ENCODE data around the gene TIMD4.

DNA sequence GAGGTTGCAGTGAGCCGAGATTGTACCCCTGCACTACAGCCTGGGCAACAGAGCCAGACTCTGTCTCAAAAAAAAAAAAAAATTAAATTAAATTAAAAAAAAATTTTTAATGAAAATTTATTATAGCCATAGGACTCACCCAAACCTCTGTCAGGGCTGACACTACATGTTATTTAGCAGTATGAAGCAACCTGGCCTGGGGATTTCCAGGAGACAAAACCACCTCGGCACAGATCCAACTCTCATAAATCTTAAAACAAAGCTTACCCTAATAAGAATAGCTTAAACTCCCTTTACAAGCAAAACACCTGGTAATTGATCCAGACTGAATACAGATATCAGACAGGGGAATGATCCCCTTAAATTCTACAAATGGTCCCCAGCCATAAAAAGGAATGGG, 74.5 kb downstream of the TIMD4 start:
- TF ChIP-seq, protein P1, sequence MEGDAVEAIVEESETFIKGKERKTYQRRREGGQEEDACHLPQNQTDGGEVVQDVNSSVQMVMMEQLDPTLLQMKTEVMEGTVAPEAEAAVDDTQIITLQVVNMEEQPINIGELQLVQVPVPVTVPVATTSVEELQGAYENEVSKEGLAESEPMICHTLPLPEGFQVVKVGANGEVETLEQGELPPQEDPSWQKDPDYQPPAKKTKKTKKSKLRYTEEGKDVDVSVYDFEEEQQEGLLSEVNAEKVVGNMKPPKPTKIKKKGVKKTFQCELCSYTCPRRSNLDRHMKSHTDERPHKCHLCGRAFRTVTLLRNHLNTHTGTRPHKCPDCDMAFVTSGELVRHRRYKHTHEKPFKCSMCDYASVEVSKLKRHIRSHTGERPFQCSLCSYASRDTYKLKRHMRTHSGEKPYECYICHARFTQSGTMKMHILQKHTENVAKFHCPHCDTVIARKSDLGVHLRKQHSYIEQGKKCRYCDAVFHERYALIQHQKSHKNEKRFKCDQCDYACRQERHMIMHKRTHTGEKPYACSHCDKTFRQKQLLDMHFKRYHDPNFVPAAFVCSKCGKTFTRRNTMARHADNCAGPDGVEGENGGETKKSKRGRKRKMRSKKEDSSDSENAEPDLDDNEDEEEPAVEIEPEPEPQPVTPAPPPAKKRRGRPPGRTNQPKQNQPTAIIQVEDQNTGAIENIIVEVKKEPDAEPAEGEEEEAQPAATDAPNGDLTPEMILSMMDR (IDR thresholded peaks at IDR 0.05) = no peak
- TF ChIP-seq POLR2A (IDR thresholded peaks at IDR 0.05; ENCODE audit: low read depth) = no peak
- TF ChIP-seq POLR2AphosphoS5 (IDR thresholded peaks at IDR 0.05) = no peak

All from esophagus muscularis mucosa (tissue), 3 donors.